Astrocyte (in vitro differentiated cells and primary cell): Measurements from ENCODE around the gene TTLL8.

ENCODE experiments used
- EZH2 ChIP-seq: IDR thresholded peaks from 2 replicates; pipeline ENCODE4 v1.6.1; 2012; ENCODE audit warnings: mild to moderate bottlenecking, low read length, inconsistent platforms; ENCODE audit not compliant: insufficient read depth
- TF ChIP-seq, protein P1 (sequence below): IDR thresholded peaks from 2 replicates; pipeline ENCODE4 v1.5.1; 2011; ENCODE audit warnings: low read depth, mild to moderate bottlenecking, inconsistent platforms, low read length, moderate library complexity; ENCODE audit not compliant: insufficient read depth

DNA sequence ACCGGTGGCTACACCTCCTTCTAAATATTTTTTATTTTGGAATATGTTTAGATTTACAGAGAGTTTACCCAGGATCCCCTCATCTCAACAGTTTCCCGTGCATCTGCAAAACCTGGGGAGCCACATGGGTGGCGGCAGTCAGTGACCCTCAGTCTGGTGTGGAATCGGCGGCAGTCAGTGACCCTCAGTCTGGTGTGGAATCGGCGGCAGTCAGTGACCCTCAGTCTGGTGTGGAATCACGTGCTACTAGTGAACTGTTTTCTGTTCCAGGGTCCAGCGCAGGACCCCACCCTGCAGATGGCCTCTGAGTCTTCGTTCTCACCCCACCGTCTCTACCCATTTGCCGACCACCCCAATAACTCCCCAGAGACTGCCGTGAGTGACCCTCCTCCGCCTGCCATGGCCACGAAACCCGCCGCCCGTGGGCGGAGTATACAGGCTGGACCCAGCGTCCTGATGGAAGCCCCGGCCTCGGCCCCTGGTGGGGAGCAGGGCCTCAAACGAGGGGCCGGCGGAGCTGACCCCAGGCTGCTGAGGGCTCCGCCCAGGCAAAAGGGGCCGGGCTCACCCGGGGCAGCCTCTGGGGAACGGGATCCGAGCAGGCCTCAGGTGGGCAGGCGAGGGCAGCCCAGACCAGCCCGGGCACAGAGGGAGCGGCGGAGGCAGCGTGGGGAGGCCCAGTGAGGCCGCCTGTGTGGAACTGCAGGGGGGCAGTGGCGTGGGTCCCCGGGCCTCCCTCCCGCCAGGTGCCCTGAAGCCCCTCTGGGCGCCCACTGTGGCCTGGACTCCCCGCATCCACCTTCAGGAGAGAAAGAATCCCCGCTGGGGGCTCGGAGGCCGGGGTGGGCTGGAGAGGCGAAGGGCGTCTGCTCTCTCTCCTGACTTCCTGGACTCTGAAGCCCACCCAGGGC lies 48.1 kb downstream of the TTLL8 start:
- TF ChIP-seq, protein P1, sequence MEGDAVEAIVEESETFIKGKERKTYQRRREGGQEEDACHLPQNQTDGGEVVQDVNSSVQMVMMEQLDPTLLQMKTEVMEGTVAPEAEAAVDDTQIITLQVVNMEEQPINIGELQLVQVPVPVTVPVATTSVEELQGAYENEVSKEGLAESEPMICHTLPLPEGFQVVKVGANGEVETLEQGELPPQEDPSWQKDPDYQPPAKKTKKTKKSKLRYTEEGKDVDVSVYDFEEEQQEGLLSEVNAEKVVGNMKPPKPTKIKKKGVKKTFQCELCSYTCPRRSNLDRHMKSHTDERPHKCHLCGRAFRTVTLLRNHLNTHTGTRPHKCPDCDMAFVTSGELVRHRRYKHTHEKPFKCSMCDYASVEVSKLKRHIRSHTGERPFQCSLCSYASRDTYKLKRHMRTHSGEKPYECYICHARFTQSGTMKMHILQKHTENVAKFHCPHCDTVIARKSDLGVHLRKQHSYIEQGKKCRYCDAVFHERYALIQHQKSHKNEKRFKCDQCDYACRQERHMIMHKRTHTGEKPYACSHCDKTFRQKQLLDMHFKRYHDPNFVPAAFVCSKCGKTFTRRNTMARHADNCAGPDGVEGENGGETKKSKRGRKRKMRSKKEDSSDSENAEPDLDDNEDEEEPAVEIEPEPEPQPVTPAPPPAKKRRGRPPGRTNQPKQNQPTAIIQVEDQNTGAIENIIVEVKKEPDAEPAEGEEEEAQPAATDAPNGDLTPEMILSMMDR: no peak
- peak; percentile 40 for TF ChIP-seq EZH2
